Left lung (tissue), 10 donors: ENCODE data around the gene SMIM20. TPM values are rescaled to one million over a fixed set of nuclear protein-coding genes. Genes with fewer than 3 reads are reported as not detected.

ENCODE experiments used
- ATAC-seq: fragments of 200-7000 bp; cut with Tn5 transposase; one replicate; pipeline ENCODE4 v1.9.1; 2020; ENCODE audit warnings: moderate library complexity
- DNase-seq, 4 donors: peaks; one replicate each; pipeline ENCODE4 v3.0.0-alpha.2; 2013 to 2020
- H3K27ac ChIP-seq, 2 donors: fragments of 200-600 bp; sonication (generic) in 1 of 2; one replicate each; pipeline versions ENCODE4 v1.5.0 to v1.8.0; 2020 to 2021
- H3K27me3 ChIP-seq, 2 donors: fragments of 200-600 bp; sonication (generic) in 1 of 2; one replicate each; pipeline versions ENCODE4 v1.5.0 to v1.8.0; 2020 to 2021
- H3K36me3 ChIP-seq, 2 donors: fragments of 200-600 bp; sonication (generic) in 1 of 2; one replicate each; pipeline versions ENCODE4 v1.5.0 to v1.8.0; 2020 to 2021
- H3K4me1 ChIP-seq, 2 donors: fragments of 200-600 bp; one replicate each; pipeline ENCODE4 v1.8.0; 2021
- H3K4me3 ChIP-seq, 2 donors: fragments of 200-600 bp; sonication (generic) in 1 of 2; one replicate each; pipeline versions ENCODE4 v1.5.0 to v1.8.0; 2020 to 2021; ENCODE audit warnings: mild to moderate bottlenecking in 1 of 2
- H3K9me3 ChIP-seq, 2 donors: fragments of 200-600 bp; sonication (generic) in 1 of 2; one replicate each; pipeline versions ENCODE4 v1.5.0 to v1.8.0; 2020 to 2021
- CTCF ChIP-seq, 2 donors: fragments of 200-600 bp; sonication (generic) in 1 of 2; IDR thresholded peaks; one replicate each; pipeline versions ENCODE4 v1.5.0 to v1.8.0; 2021; ENCODE audit warnings: antibody characterized with exemption in 2 of 2
- intact Hi-C, 2 donors: fragments of 100-400 bp; cut with DNase I; formaldehyde crosslinking; loops; one replicate each; pipeline versions ENCODE4 v1.11.2 to v1.14.2; 2022
- polyA plus RNA-seq, 6 donors: library from polyadenylated mRNA; unstranded; fragments of 120-200 nt; gene quantifications; one replicate each; pipeline ENCODE4 v1.2.1, GENCODE V29; 2013; ENCODE audit not compliant: insufficient read length in 6 of 6
- total RNA-seq, 2 donors: library from RNA; stranded (reverse); fragmentation: NEBNext Ultra II Directional; extraction: Animal tissue kit (Norgen Biotek cat#: 25700); gene quantifications; one replicate each; pipeline ENCODE4 v1.2.1, GENCODE V29; 2021
- donor health status: DM: no; HTN: yes; CAD: no.
- donor health status: DM: no; HTN: no; CAD: no.

Gene SMIM20
- total and polyA plus RNA-seq, 8 donors: 20.1 to 48.6 (median 41.7) TPM

- H3K4me1 ChIP-seq: peaks cover 0 to 21% of the 10 kb centered on the region in 2 donors
- TF ChIP-seq CTCF (IDR thresholded peaks at IDR 0.05): no peak
- peak overlapping the region; percentile 87 to 95 for H3K27ac ChIP-seq
- no peaks in the 10 kb centered on the region for H3K27me3 ChIP-seq
- no peaks in the 10 kb centered on the region for H3K9me3 ChIP-seq
- peak overlapping the region; percentile 48 to 68 for H3K4me3 ChIP-seq
- DNase-seq: peak in 3 of 4 donors; percentile 28 to 82 (median 53)
- ATAC-seq: peak; percentile 12
- intact Hi-C loops: no loop called here
- no peaks in the 10 kb centered on the region for H3K36me3 ChIP-seq
Measured at GRCh38 chr4:25913056-25913850, 767 bp upstream of the SMIM20 start.

GRCh38 chr4:25914670-25915352 lies 791 bp downstream of the SMIM20 start:
- Histone ChIP-seq H3K4me3 (peak overlapping the region; percentile 48 to 68), H3K4me1 (peaks cover 0 to 21% of the 10 kb centered on the region in 2 donors), H3K36me3 (no peaks in the 10 kb centered on the region), H3K9me3 (no peaks in the 10 kb centered on the region), H3K27me3 (no peaks in the 10 kb centered on the region), H3K27ac (peak overlapping the region; percentile 87 to 95)
- DNase-seq (no peak), ATAC-seq (no peak)
- intact Hi-C loops: no loop called here
- no peak for TF ChIP-seq CTCF (IDR thresholded peaks at IDR 0.05)

- Histone ChIP-seq H3K4me1 (peaks cover 0 to 21% of the 10 kb centered on the region in 2 donors), H3K4me3 (peak overlapping the region in 1 of 2 donors; percentile 68), H3K9me3 (no peaks in the 10 kb centered on the region), H3K36me3 (no peaks in the 10 kb centered on the region), H3K27ac (no peak overlapping the region), H3K27me3 (no peaks in the 10 kb centered on the region)
- ATAC-seq: no peak
- DNase-seq: no peak
- no peak for TF ChIP-seq CTCF (IDR thresholded peaks at IDR 0.05)
- intact Hi-C loops: no loop called here
Measured at GRCh38 chr4:25915353-25915705, 1.3 kb downstream of the SMIM20 start.

- intact Hi-C loops: no loop called here
- DNase-seq (no peak), ATAC-seq (no peak)
- H3K27me3 ChIP-seq: no peaks in the 10 kb centered on the region
- H3K9me3 ChIP-seq: no peaks in the 10 kb centered on the region
- H3K4me1 ChIP-seq: peaks cover 0 to 21% of the 10 kb centered on the region in 2 donors
- no peaks in the 10 kb centered on the region for H3K36me3 ChIP-seq
- no peak overlapping the region for H3K27ac ChIP-seq
- no peak for TF ChIP-seq CTCF (IDR thresholded peaks at IDR 0.05)
- H3K4me3 ChIP-seq: no peak overlapping the region
Measured at GRCh38 chr4:25916870-25917269, 2.9 kb downstream of the SMIM20 start.

GRCh38 chr4:25919676-25920075 lies 5.7 kb downstream of the SMIM20 start:
- TF ChIP-seq CTCF (IDR thresholded peaks at IDR 0.05): no peak
- intact Hi-C loops: no loop called here
- H3K27me3 ChIP-seq: no peaks in the 10 kb centered on the region
- H3K4me3 ChIP-seq: no peak overlapping the region
- H3K36me3 ChIP-seq: no peaks in the 10 kb centered on the region
- DNase-seq (no peak), ATAC-seq (no peak)
- H3K4me1 ChIP-seq: peaks cover 0 to 9% of the 10 kb centered on the region in 2 donors
- no peak overlapping the region for H3K27ac ChIP-seq
- H3K9me3 ChIP-seq: no peaks in the 10 kb centered on the region
